Measurements from ENCODE around the gene PM20D2. TPM values are rescaled to one million over a fixed set of nuclear protein-coding genes. Genes with fewer than 3 reads are reported as not detected.

PM20D2 gene
- total RNA-seq, 1 donor from 2014 or later: 13.7 TPM

DNA sequence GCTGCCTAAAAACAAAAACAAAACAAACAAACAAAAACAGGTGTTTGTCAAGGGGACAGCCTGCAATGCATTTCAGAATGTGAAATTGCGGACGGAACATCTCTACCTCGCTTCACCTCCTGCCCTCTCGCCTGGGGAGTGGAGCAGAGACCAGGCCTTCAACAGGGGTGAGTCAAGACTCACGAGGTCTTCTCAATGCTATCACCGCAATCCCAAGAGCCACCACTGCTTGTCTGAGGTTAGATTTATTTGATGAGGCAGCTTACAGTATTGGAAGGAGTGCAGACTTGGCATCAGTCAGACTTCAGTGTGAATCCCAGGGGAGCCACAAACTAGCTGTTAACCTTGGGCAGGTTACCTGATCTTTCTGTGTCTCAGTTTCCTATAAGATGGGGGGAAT lies 63.6 kb downstream of the PM20D2 start:
- H3K27ac Mint-ChIP-seq: no peak overlapping the region
- peaks cover 7% of the 10 kb centered on the region for H3K4me1 Mint-ChIP-seq
- no peak for TF ChIP-seq CTCF (IDR thresholded peaks at IDR 0.05; ENCODE audit: unreplicated experiment)
- no peaks in the 10 kb centered on the region for H3K36me3 Mint-ChIP-seq
- H3K27me3 Mint-ChIP-seq (ENCODE audit: low read depth): peaks cover 8% of the 10 kb centered on the region
- no peak for DNase-seq (ENCODE audit: low spot score in 2 of 2, unreplicated experiment in 2 of 2)
- peaks cover 6% of the 10 kb centered on the region for H3K9me3 Mint-ChIP-seq
- no peak overlapping the region for H3K4me3 Mint-ChIP-seq

DNA sequence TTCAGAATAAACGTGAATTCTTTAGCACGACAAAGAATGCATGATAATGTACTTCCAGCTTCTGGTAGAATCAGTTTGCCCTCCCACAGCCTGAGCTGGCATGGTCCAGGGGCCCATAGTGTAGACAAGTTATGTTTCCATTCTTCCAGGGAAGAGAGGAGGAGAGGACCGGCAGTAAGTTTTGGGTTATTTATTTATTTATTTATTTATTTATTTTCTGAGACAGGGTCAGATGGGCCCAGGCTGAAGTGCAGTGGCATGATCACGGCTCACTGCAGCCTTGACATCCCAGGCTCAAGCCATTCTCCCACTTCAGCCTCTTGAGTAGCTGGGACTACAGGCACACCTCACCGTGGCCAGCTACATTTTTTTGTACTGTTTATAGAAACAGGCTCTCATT lies 66.6 kb downstream of the PM20D2 start:
- H3K4me3 Mint-ChIP-seq: no peak overlapping the region
- peaks cover 6% of the 10 kb centered on the region for H3K9me3 Mint-ChIP-seq

GRCh38 chr6:89214197-89214596 lies 68.3 kb downstream of the PM20D2 start:
- Mint-ChIP-seq H3K4me1 (peaks cover 12% of the 10 kb centered on the region), H3K4me3 (no peak overlapping the region), H3K36me3 (no peaks in the 10 kb centered on the region), H3K27ac (no peak overlapping the region), H3K9me3 (peaks cover 6% of the 10 kb centered on the region), H3K27me3 (ENCODE audit: low read depth) (peaks cover 11% of the 10 kb centered on the region)
- DNase-seq (ENCODE audit: low spot score in 2 of 2, unreplicated experiment in 2 of 2): no peak
- no peak for TF ChIP-seq CTCF (IDR thresholded peaks at IDR 0.05; ENCODE audit: unreplicated experiment)

More for the DNA sequence above, 66.6 kb downstream of the PM20D2 start:
- Mint-ChIP-seq H3K4me1 (peaks cover 12% of the 10 kb centered on the region), H3K27ac (no peak overlapping the region), H3K36me3 (no peaks in the 10 kb centered on the region), H3K27me3 (ENCODE audit: low read depth) (peaks cover 11% of the 10 kb centered on the region)
- DNase-seq (ENCODE audit: low spot score in 2 of 2, unreplicated experiment in 2 of 2): no peak
- TF ChIP-seq CTCF (IDR thresholded peaks at IDR 0.05; ENCODE audit: unreplicated experiment): no peak

Other genes starting within 250 kb of the PM20D2 start
- gene RNGTT, start 182.4 kb upstream of the PM20D2 start, total RNA-seq: 15.6 to 16.5 TPM (median 16.0 TPM) in 3 replicates
- 184 to 206 TPM (median 190 TPM) in 3 replicates for gene PNRC1, start 65.3 kb upstream of the PM20D2 start, total RNA-seq
- gene SRSF12, start 28.0 kb upstream of the PM20D2 start, total RNA-seq: 11.5 to 14.7 TPM (median 12.4 TPM) in 3 replicates
- gene GABRR1, start 71.3 kb downstream of the PM20D2 start, total RNA-seq: not detected in 3 replicates
- 0.75 to 1.3 TPM (median 0.87 TPM) in 3 replicates for gene GABRR2, start 169.2 kb downstream of the PM20D2 start, total RNA-seq
- 32.2 to 35.0 TPM (median 34.2 TPM) in 3 replicates for gene UBE2J1, start 206.7 kb downstream of the PM20D2 start, total RNA-seq